Progenitor cell of endocrine pancreas (in vitro differentiated cells): ENCODE data around the gene HOXC6. TPM values are rescaled to one million over a fixed set of nuclear protein-coding genes. Genes with fewer than 3 reads are reported as not detected.

ENCODE experiments used
- DNase-seq: peaks from one replicate; pipeline ENCODE4 v3.0.0; 2021; ENCODE audit warnings: low spot score; ENCODE audit not compliant: unreplicated experiment
- H3K27ac Mint-ChIP-seq: 2 replicates; pipeline ENCODE4 v1.8.0; 2021; ENCODE audit warnings: mild to moderate bottlenecking, moderate library complexity, mixed read lengths
- H3K27me3 Mint-ChIP-seq: 2 replicates; pipeline ENCODE4 v1.8.0; 2021; ENCODE audit warnings: mixed read lengths
- H3K36me3 Mint-ChIP-seq: 2 replicates; pipeline ENCODE4 v1.8.0; 2022; ENCODE audit warnings: mixed read lengths; ENCODE audit not compliant: insufficient read depth
- H3K4me1 Mint-ChIP-seq: 2 replicates; pipeline ENCODE4 v1.8.0; 2021; ENCODE audit warnings: low read depth, mixed read lengths
- H3K4me3 Mint-ChIP-seq: 2 replicates; pipeline ENCODE4 v1.8.0; 2021; ENCODE audit warnings: low read depth, mild to moderate bottlenecking, moderate library complexity, mixed read lengths
- H3K9me3 Mint-ChIP-seq: 2 replicates; pipeline ENCODE4 v1.8.0; 2021; ENCODE audit warnings: low read depth, mixed read lengths
- CTCF ChIP-seq: fragments of 200-600 bp; sonication (generic); IDR thresholded peaks from one replicate; pipeline ENCODE4 v1.5.0; 2021; ENCODE audit warnings: antibody characterized with exemption, mild to moderate bottlenecking; ENCODE audit not compliant: unreplicated experiment
- total RNA-seq: library from RNA; stranded (reverse); gene quantifications from 2 replicates; pipeline ENCODE4 v1.2.1, GENCODE V29; 2021

The HOXC6 gene
- total RNA-seq, 1 donor from 2014 or later, result 0.17 TPM

- Mint-ChIP-seq H3K27me3 (peaks cover 92% of the 10 kb centered on the region), H3K36me3 (no peaks in the 10 kb centered on the region), H3K27ac (peak overlapping the region; percentile 16), H3K4me3 (peak overlapping the region; percentile 38), H3K9me3 (no peaks in the 10 kb centered on the region), H3K4me1 (peaks cover 6% of the 10 kb centered on the region)
- no peak for DNase-seq
- TF ChIP-seq CTCF, result no peak
Observed at GRCh38 chr12:54017027-54017788, 11.0 kb upstream of the HOXC6 start.

DNA sequence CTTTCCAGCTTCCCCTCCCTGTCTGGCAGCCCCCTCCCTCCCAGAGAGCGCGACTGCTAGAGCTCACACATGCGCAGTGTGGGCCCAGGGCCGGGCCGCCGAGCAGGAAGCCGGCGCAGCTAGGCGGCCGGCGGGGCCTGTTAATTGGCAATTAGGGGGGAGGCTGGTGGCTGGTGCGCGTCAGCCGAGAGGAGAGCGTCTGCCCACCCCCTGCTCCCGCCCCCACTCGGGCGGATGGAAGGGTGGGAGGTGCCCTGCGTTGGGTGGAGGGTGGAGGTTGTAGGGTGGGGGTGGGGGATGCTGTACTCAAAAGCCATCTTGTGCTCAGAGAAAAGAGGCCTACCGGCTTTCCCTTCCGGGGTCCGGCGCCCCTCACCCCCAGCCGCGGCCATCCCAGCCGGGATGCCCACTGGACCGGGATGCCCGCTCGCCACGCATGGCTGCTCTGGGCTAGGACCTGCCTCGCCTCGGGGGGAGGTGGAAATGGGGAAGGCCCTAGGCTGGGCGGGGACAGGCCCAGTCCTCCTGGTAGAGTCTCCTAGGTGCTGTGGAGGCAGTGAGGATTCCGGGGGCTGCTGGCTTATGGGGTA is 10.3 kb upstream of the HOXC6 start:
- TF ChIP-seq CTCF, result no peak
- Mint-ChIP-seq H3K27me3 (peaks cover 92% of the 10 kb centered on the region), H3K27ac (peak overlapping the region; percentile 16), H3K4me3 (peak overlapping the region; percentile 38), H3K4me1 (peaks cover 6% of the 10 kb centered on the region), H3K36me3 (no peaks in the 10 kb centered on the region), H3K9me3 (no peaks in the 10 kb centered on the region)
- no peak for DNase-seq

- no peak for TF ChIP-seq CTCF
- no peak overlapping the region for H3K27ac Mint-ChIP-seq
Observed at GRCh38 chr12:54018468-54018984, 9.7 kb upstream of the HOXC6 start.

DNA sequence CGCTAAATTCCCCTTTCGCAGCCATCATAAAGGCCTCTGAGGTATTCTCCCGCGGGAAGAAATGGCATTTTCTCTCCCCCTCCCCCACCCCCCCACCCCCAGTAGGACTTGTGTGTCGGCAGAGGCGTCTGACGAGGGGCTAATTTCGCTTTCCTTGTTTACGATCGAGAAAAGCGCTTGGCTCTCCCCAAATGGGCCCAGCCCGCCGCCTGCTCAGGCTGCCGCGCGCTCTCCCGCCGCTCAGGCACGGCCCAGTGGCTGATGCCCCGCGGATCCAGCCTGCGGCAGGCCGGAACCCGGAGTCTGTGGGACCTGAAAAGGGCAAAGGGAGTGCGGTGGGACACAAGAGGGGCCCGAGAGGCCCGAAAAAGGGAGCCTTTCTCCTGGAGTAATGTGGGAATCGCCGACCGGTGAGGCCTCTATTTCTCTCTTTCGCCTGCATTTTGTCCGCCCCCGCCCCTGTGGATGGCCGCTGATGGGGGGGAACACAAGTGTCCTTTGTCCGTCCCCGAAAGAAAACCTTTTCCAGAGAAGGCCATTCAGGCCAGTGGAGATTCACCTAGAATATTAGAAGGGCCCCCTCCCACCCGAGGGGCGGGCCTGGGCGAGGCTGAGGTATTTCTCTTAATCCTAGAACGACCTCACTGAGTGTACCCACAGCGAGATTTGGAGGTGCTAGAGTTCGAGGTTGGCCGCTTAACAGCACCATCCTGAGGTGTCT is 9.0 kb upstream of the HOXC6 start:
- Mint-ChIP-seq H3K27ac (no peak overlapping the region), H3K9me3 (no peaks in the 10 kb centered on the region), H3K4me3 (no peak overlapping the region), H3K4me1 (peaks cover 6% of the 10 kb centered on the region), H3K36me3 (no peaks in the 10 kb centered on the region), H3K27me3 (peaks cover 92% of the 10 kb centered on the region)
- no peak for TF ChIP-seq CTCF
- DNase-seq, result no peak

More at GRCh38 chr12:54018468-54018984, 9.7 kb upstream of the HOXC6 start:
- Mint-ChIP-seq H3K36me3 (no peaks in the 10 kb centered on the region), H3K4me1 (peaks cover 6% of the 10 kb centered on the region), H3K4me3 (peak overlapping the region; percentile 21), H3K9me3 (no peaks in the 10 kb centered on the region), H3K27me3 (peaks cover 92% of the 10 kb centered on the region)
- no peak for DNase-seq

- no peak for DNase-seq
- no peaks in the 10 kb centered on the region for H3K9me3 Mint-ChIP-seq
- no peaks in the 10 kb centered on the region for H3K36me3 Mint-ChIP-seq
- peaks cover 6% of the 10 kb centered on the region for H3K4me1 Mint-ChIP-seq
- no peak for TF ChIP-seq CTCF
- peak overlapping the region; percentile 75 for H3K27ac Mint-ChIP-seq
- no peak overlapping the region for H3K4me3 Mint-ChIP-seq
- peaks cover 92% of the 10 kb centered on the region for H3K27me3 Mint-ChIP-seq
Observed at GRCh38 chr12:54019924-54020590, 8.2 kb upstream of the HOXC6 start.
